Naive thymus-derived CD8-positive, alpha-beta T cell (primary cell): ENCODE measurements around the gene TIE1. TPM values are rescaled to one million over a fixed set of nuclear protein-coding genes. Genes with fewer than 3 reads are reported as not detected.

Experiments
- ATAC-seq, 2 donors: fragments of 150-1000 bp; cut with Tn5 transposase in 1 of 2; sonication (Bioruptor Pico), chemical (Tn5 transposase) in 1 of 2; 1 replicate in 1 of 2; 2 replicates in 1 of 2; pipeline ENCODE4 v1.10.0; 2021; ENCODE audit warnings: mild to moderate bottlenecking in 2 of 2, moderate library complexity in 2 of 2
- POLR2A ChIA-PET: fragments of 350-600 bp; sonication (Branson Sonifier 250); formaldehyde crosslinking; loops from one replicate; lab custom pipeline; 2021; ENCODE audit warnings: antibody characterized with exemption; lab: Charles Lee
- DNase-seq, 10 donors: peaks; one replicate each; pipeline versions ENCODE4 v3.0.0 to v3.0.0-alpha.2; 2020 to 2022
- H3K27ac Mint-ChIP-seq, 10 donors: one replicate each; pipeline ENCODE4 v1.8.0; 2020 to 2022; ENCODE audit warnings: mild to moderate bottlenecking in 10 of 10, mixed read lengths in 10 of 10, moderate library complexity in 4 of 10, inconsistent platforms in 1 of 10
- H3K27me3 Mint-ChIP-seq, 5 donors: one replicate each; pipeline ENCODE4 v1.8.0; 2021 to 2022; ENCODE audit warnings: mixed read lengths in 5 of 5
- H3K36me3 Mint-ChIP-seq, 3 donors: one replicate each; pipeline ENCODE4 v1.8.0; 2020 to 2022; ENCODE audit warnings: mixed read lengths in 3 of 3, mild to moderate bottlenecking in 2 of 3, inconsistent platforms in 1 of 3
- H3K4me1 Mint-ChIP-seq, 4 donors: one replicate each; pipeline ENCODE4 v1.8.0; 2021 to 2022; ENCODE audit warnings: mixed read lengths in 4 of 4
- H3K4me3 Mint-ChIP-seq, 10 donors: one replicate each; pipeline ENCODE4 v1.8.0; 2020 to 2022; ENCODE audit warnings: mild to moderate bottlenecking in 10 of 10, mixed read lengths in 10 of 10, moderate library complexity in 6 of 10, inconsistent platforms in 1 of 10
- H3K9me3 Mint-ChIP-seq, 9 donors: one replicate each; pipeline ENCODE4 v1.8.0; 2020 to 2022; ENCODE audit warnings: mixed read lengths in 9 of 9, mild to moderate bottlenecking in 3 of 9, inconsistent platforms in 1 of 9, moderate library complexity in 1 of 9
- polyA plus RNA-seq, 3 donors: library from polyadenylated mRNA; unstranded; fragments of 300-500 nt; fragmentation: Illumina TruSeq; gene quantifications; one replicate each; pipeline ENCODE4 v1.2.3, GENCODE V29; 2021
- total RNA-seq, 8 experiments: library from RNA in 2 of 8; stranded (reverse) in 2 of 8; gene quantifications; one replicate each; pipeline ENCODE4 v1.2.3 and lab custom pipeline; 2021 to 2026

TIE1 gene
- total and polyA plus RNA-seq, 5 experiments from 2014 or later, result not detected

GRCh38 chr1:43267818-43268425 is 32.9 kb upstream of the TIE1 start:
- Mint-ChIP-seq H3K4me3 (no peak overlapping the region), H3K4me1 (peaks cover 11 to 22% (median 17%) of the 10 kb centered on the region in 4 donors), H3K36me3 (peaks cover 0 to 8% (median 0%) of the 10 kb centered on the region in 3 donors), H3K9me3 (peaks cover 0 to 8% (median 3%) of the 10 kb centered on the region in 9 donors), H3K27ac (peak overlapping the region in 1 of 10 donors; percentile 74), H3K27me3 (peaks cover 3 to 31% (median 16%) of the 10 kb centered on the region in 5 donors)
- DNase-seq (no peak), ATAC-seq (no peak)
- POLR2A ChIA-PET, result no interaction called here

- Mint-ChIP-seq H3K27me3 (peaks cover 3 to 31% (median 15%) of the 10 kb centered on the region in 5 donors), H3K36me3 (peaks cover 0 to 6% (median 5%) of the 10 kb centered on the region in 3 donors), H3K4me3 (peak within 1 kb of the TSS; percentile 65 to 83 (median 72)), H3K4me1 (peaks cover 14 to 30% (median 26%) of the 10 kb centered on the region in 4 donors), H3K9me3 (peaks cover 0 to 8% (median 2%) of the 10 kb centered on the region in 9 donors), H3K27ac (peak within 1 kb of the TSS in 6 of 10 donors; percentile 22 to 64 (median 53))
- DNase-seq (no peak), ATAC-seq (no peak)
- POLR2A ChIA-PET, result interaction anchor here (0.5 kb wide), 1 partner anchor 1852 kb away, joined by 3 read pairs; no protein-coding TSS in a partner anchor
These were observed 31.0 kb upstream of the TIE1 start, which contains the start of gene TMEM125 for GRCh38 chr1:43269627-43270375. Gene TMEM125 (plus strand): TSS chr1:43269983. CDS start chr1:43272723, 2,740 bp downstream.

- peak overlapping the region; percentile 65 to 83 (median 72) for H3K4me3 Mint-ChIP-seq
- ATAC-seq, result peak in 1 of 2 donors; percentile 34
- peaks cover 18 to 37% (median 30%) of the 10 kb centered on the region in 4 donors for H3K4me1 Mint-ChIP-seq
- H3K27me3 Mint-ChIP-seq, result peaks cover 3 to 31% (median 15%) of the 10 kb centered on the region in 5 donors
- H3K9me3 Mint-ChIP-seq, result peaks cover 0 to 15% (median 2%) of the 10 kb centered on the region in 9 donors
- H3K36me3 Mint-ChIP-seq, result peaks cover 0 to 10% (median 7%) of the 10 kb centered on the region in 3 donors
- POLR2A ChIA-PET, result no interaction called here
- peak overlapping the region in 5 of 10 donors; percentile 40 to 65 (median 62) for H3K27ac Mint-ChIP-seq
- peak in 1 of 10 donors; percentile 12 for DNase-seq
These were observed 30.2 kb upstream of the TIE1 start for GRCh38 chr1:43270421-43271095.

- ATAC-seq, result no peak
- Mint-ChIP-seq H3K27ac (peak overlapping the region in 7 of 10 donors; percentile 2 to 70 (median 31)), H3K27me3 (peaks cover 3 to 32% (median 15%) of the 10 kb centered on the region in 5 donors), H3K9me3 (peaks cover 0 to 15% (median 1%) of the 10 kb centered on the region in 9 donors), H3K4me1 (peaks cover 19 to 38% (median 30%) of the 10 kb centered on the region in 4 donors), H3K36me3 (peaks cover 0 to 10% (median 7%) of the 10 kb centered on the region in 3 donors), H3K4me3 (peak overlapping the region; percentile 65 to 83 (median 72))
- DNase-seq, result no peak
- POLR2A ChIA-PET, result no interaction called here
These were observed 29.3 kb upstream of the TIE1 start for GRCh38 chr1:43271186-43272118.

DNA sequence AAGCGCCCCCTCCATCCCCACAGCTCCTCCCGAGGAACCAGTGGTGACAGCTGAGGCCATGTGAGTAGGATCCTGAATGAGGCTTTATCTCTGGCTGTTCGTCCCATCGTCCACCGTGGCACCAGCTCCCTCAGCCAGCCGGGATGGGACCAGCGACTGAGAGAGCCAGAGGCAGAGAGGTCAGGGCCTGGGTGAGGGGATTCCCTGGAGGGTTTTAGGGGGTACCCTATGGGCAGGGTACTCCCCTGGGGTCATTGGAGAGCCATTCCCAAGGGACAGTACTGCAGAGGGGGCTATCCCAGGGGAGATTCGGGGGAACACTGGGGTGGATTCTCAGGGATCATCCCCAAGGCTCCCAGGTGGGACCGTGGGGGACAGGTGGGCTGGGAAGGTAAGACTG is 28.6 kb upstream of the TIE1 start:
- no peak for ATAC-seq

GRCh38 chr1:43272576-43273571 is 27.9 kb upstream of the TIE1 start:
- Mint-ChIP-seq H3K27ac (no peak overlapping the region), H3K4me1 (peaks cover 19 to 38% (median 32%) of the 10 kb centered on the region in 4 donors), H3K9me3 (peaks cover 0 to 15% (median 1%) of the 10 kb centered on the region in 9 donors), H3K36me3 (peaks cover 0 to 10% (median 7%) of the 10 kb centered on the region in 3 donors), H3K4me3 (peak overlapping the region in 1 of 10 donors; percentile 10), H3K27me3 (peaks cover 0 to 40% (median 11%) of the 10 kb centered on the region in 5 donors)
- no peak for ATAC-seq
- POLR2A ChIA-PET, result no interaction called here
- DNase-seq, result no peak

More for the DNA sequence above, 28.6 kb upstream of the TIE1 start:
- POLR2A ChIA-PET, result no interaction called here
- DNase-seq, result no peak
- Mint-ChIP-seq H3K4me3 (no peak overlapping the region), H3K9me3 (peaks cover 0 to 15% (median 1%) of the 10 kb centered on the region in 9 donors), H3K36me3 (peaks cover 0 to 10% (median 7%) of the 10 kb centered on the region in 3 donors), H3K4me1 (peaks cover 19 to 38% (median 30%) of the 10 kb centered on the region in 4 donors), H3K27me3 (peaks cover 0 to 39% (median 11%) of the 10 kb centered on the region in 5 donors), H3K27ac (peak overlapping the region in 2 of 10 donors; percentile 31 to 70)

DNA sequence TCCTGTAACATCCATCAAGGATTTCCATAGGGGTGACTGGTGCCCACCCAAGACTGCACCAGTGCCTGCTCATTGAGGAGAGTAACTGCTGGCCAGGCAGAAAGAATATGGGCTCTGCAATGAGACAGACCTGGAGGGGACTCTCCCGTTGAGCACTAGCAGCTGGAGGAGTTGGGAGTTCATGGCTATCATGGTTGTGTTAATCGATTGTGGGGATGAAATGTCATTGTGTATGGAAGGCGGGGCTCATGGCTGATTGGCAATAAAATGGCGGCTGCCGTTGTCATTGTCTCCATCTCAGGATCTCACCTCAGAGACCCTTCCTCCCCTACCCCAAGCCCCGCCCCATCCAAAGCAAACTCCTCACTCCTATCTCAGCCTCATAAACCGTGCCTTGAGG is 27.1 kb upstream of the TIE1 start:
- Mint-ChIP-seq H3K4me1 (peaks cover 19 to 38% (median 32%) of the 10 kb centered on the region in 4 donors), H3K27me3 (peaks cover 2 to 40% (median 14%) of the 10 kb centered on the region in 5 donors), H3K36me3 (peaks cover 0 to 10% (median 7%) of the 10 kb centered on the region in 3 donors), H3K4me3 (peak overlapping the region in 2 of 10 donors; percentile 10 to 15), H3K9me3 (peaks cover 0 to 15% (median 1%) of the 10 kb centered on the region in 9 donors), H3K27ac (peak overlapping the region in 3 of 10 donors; percentile 53 to 95 (median 82))
- ATAC-seq (no peak), DNase-seq (no peak)
- POLR2A ChIA-PET, result no interaction called here

GRCh38 chr1:43274125-43274803 is 26.5 kb upstream of the TIE1 start:
- peak; percentile 78 to 89 for ATAC-seq
- Mint-ChIP-seq H3K4me3 (peak overlapping the region; percentile 43 to 74 (median 58)), H3K36me3 (peaks cover 0 to 10% (median 7%) of the 10 kb centered on the region in 3 donors), H3K4me1 (peaks cover 19 to 38% (median 32%) of the 10 kb centered on the region in 4 donors), H3K9me3 (peaks cover 0 to 15% (median 1%) of the 10 kb centered on the region in 9 donors), H3K27ac (peak overlapping the region; percentile 43 to 97 (median 90)), H3K27me3 (peaks cover 2 to 35% (median 14%) of the 10 kb centered on the region in 5 donors)
- POLR2A ChIA-PET, result no interaction called here
- peak in 5 of 10 donors; percentile 9 to 40 (median 30) for DNase-seq

- Mint-ChIP-seq H3K4me3 (peak overlapping the region in 8 of 10 donors; percentile 9 to 74 (median 62)), H3K27ac (peak overlapping the region; percentile 43 to 97 (median 90)), H3K4me1 (peaks cover 19 to 36% (median 31%) of the 10 kb centered on the region in 4 donors), H3K36me3 (peaks cover 0 to 10% (median 7%) of the 10 kb centered on the region in 3 donors), H3K9me3 (peaks cover 0 to 15% (median 1%) of the 10 kb centered on the region in 9 donors), H3K27me3 (peaks cover 2 to 33% (median 13%) of the 10 kb centered on the region in 5 donors)
- DNase-seq, result no peak
- POLR2A ChIA-PET, result no interaction called here
- ATAC-seq, result peak in 1 of 2 donors; percentile 9
These were observed 26.0 kb upstream of the TIE1 start for GRCh38 chr1:43274804-43275180.
